ENCODE data around the gene SPEN. TPM values are rescaled to one million over a fixed set of nuclear protein-coding genes. Genes with fewer than 3 reads are reported as not detected.

SPEN gene
- total RNA-seq, 1 donor from 2014 or later = 24.0 TPM

GRCh38 chr1:15988856-15989736 is 141.6 kb downstream of the SPEN start:
- H3K36me3 ChIP-seq (ENCODE audit: control insufficient read depth, insufficient read depth, low read length) = no peaks in the 10 kb centered on the region
- no peak for DNase-seq (ENCODE audit: low read depth)
- no peak overlapping the region for H3K4me3 ChIP-seq (ENCODE audit: low read depth, low read length)
- H3K27me3 ChIP-seq (ENCODE audit: control insufficient read depth, insufficient read depth, low read length) = no peaks in the 10 kb centered on the region
- TF ChIP-seq, protein P1, sequence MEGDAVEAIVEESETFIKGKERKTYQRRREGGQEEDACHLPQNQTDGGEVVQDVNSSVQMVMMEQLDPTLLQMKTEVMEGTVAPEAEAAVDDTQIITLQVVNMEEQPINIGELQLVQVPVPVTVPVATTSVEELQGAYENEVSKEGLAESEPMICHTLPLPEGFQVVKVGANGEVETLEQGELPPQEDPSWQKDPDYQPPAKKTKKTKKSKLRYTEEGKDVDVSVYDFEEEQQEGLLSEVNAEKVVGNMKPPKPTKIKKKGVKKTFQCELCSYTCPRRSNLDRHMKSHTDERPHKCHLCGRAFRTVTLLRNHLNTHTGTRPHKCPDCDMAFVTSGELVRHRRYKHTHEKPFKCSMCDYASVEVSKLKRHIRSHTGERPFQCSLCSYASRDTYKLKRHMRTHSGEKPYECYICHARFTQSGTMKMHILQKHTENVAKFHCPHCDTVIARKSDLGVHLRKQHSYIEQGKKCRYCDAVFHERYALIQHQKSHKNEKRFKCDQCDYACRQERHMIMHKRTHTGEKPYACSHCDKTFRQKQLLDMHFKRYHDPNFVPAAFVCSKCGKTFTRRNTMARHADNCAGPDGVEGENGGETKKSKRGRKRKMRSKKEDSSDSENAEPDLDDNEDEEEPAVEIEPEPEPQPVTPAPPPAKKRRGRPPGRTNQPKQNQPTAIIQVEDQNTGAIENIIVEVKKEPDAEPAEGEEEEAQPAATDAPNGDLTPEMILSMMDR (IDR thresholded peaks at IDR 0.05; ENCODE audit: insufficient read depth, low read length, poor library complexity, severe bottlenecking) = no peak

DNA sequence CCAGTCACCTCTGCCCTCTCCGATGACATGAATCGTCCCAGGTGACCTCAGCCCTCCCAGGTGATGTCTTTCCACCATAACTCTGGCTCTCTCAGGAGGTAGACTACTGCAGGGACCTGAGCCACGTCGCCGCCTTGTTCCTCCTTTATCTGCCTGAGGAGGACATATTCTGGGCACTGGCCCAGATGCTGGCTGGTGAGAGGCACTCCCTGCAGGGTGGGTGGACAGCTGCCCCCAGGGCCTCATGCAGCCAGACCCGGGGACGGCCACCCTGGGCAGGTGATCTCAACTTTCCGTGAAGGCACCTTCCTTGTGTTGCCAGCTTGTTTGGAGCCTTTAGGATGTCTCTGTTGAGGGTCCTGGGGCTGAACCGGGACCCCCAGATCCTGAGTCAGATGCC is 142.3 kb downstream of the SPEN start:
- no peak for DNase-seq (ENCODE audit: low read depth)
- no peaks in the 10 kb centered on the region for H3K36me3 ChIP-seq (ENCODE audit: control insufficient read depth, insufficient read depth, low read length)
- TF ChIP-seq, protein P1 (IDR thresholded peaks at IDR 0.05; ENCODE audit: insufficient read depth, low read length, poor library complexity, severe bottlenecking) = no peak

More for the DNA sequence above, 142.3 kb downstream of the SPEN start:
- Histone ChIP-seq H3K4me3 (ENCODE audit: low read depth, low read length) (no peak overlapping the region), H3K27me3 (ENCODE audit: control insufficient read depth, insufficient read depth, low read length) (no peaks in the 10 kb centered on the region)

Other genes with a start within 250 kb of the SPEN start
- 16.9 TPM in 2 replicates for gene DDI2, start 230.2 kb upstream of the SPEN start, total RNA-seq
- 52.1 and 73.3 TPM in 2 replicates for gene PLEKHM2, start 163.4 kb upstream of the SPEN start, total RNA-seq
- 0.25 and 0.34 TPM in 2 replicates for gene SLC25A34, start 111.4 kb upstream of the SPEN start, total RNA-seq
- not detected in 2 replicates for gene TMEM82, start 105.2 kb upstream of the SPEN start, total RNA-seq
- 364 and 458 TPM in 2 replicates for gene FBLIM1, start 88.9 kb upstream of the SPEN start, total RNA-seq
- 1.8 and 1.9 TPM in 2 replicates for gene UQCRHL, start 40.1 kb upstream of the SPEN start, total RNA-seq
- 24.1 and 33.8 TPM in 2 replicates for gene ZBTB17, start 128.4 kb downstream of the SPEN start, total RNA-seq
- gene SRARP, start 156.5 kb downstream of the SPEN start, total RNA-seq = not detected in 2 replicates
- 0.07 TPM in 1 of 2 replicates, not detected in the other for gene HSPB7, start 170.3 kb downstream of the SPEN start, total RNA-seq
- gene CLCNKA, start 174.3 kb downstream of the SPEN start, total RNA-seq = not detected in 2 replicates
- gene CLCNKB, start 196.1 kb downstream of the SPEN start, total RNA-seq = 0.50 and 1.6 TPM in 2 replicates
- gene FAM131C, start 225.9 kb downstream of the SPEN start, total RNA-seq = 0.46 and 0.89 TPM in 2 replicates

Data from kidney epithelial cell (primary cell).